ENCODE data around the gene HERPUD1.

Gene HERPUD1

DNA sequence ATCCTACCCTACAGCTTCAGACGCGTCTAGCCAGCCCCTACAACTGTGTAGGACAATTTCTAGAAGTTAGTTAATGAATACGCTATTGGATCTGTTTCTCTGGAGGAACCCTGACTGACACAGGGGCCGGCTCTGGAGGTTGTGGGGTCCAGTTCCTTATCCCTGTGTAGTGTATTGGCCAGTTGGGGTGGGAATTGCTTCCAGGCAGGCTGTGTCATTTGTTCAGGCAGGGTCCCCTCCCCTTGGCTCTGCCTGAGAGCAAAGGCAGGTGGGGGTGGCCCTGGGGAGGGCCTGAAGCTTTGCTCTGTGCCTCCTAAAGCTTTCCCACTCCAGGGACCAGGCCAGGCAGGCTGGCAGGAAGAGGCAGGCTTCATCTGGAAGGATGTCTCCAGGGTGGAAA, 18.1 kb downstream of the HERPUD1 start:
- Histone ChIP-seq H3K4me3 (ENCODE audit: low read depth in 1 of 2, low read length in 2 of 2) (no peak overlapping the region), H3K9me3 (ENCODE audit: control insufficient read depth in 1 of 2, low read length in 2 of 2) (no peaks in the 10 kb centered on the region), H3K27me3 (ENCODE audit: low read depth, low read length) (no peaks in the 10 kb centered on the region), H3K27ac (ENCODE audit: low read length) (no peak overlapping the region), H3K36me3 (ENCODE audit: control insufficient read depth in 1 of 2, insufficient read depth in 2 of 2, low read length in 2 of 2) (peaks cover 12 to 13% of the 10 kb centered on the region in 2 donors), H3K4me1 (ENCODE audit: control insufficient read depth in 1 of 2, insufficient read depth in 2 of 2, low read length in 2 of 2) (no peaks in the 10 kb centered on the region)

DNA sequence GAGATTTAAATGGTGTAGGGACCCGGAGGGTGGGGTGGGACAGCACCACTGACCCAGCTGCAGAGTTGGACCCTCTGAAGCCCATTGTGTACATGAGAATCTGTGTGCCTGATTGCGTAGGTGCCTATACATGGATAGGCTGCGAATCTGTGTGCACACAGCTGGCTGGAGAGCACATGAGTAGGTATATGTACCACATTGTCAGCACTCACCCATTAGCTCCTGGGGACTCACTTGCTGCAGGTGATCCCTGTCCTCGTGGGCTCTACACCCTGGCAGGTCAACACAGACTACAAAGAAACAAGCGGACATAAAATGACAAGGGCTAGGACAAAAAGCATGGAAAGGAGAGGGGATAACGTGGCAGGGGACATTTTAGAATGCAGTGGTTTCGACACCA, 18.5 kb downstream of the HERPUD1 start:
- no peaks in the 10 kb centered on the region for H3K9me3 ChIP-seq (ENCODE audit: control insufficient read depth in 1 of 2, low read length in 2 of 2)

DNA sequence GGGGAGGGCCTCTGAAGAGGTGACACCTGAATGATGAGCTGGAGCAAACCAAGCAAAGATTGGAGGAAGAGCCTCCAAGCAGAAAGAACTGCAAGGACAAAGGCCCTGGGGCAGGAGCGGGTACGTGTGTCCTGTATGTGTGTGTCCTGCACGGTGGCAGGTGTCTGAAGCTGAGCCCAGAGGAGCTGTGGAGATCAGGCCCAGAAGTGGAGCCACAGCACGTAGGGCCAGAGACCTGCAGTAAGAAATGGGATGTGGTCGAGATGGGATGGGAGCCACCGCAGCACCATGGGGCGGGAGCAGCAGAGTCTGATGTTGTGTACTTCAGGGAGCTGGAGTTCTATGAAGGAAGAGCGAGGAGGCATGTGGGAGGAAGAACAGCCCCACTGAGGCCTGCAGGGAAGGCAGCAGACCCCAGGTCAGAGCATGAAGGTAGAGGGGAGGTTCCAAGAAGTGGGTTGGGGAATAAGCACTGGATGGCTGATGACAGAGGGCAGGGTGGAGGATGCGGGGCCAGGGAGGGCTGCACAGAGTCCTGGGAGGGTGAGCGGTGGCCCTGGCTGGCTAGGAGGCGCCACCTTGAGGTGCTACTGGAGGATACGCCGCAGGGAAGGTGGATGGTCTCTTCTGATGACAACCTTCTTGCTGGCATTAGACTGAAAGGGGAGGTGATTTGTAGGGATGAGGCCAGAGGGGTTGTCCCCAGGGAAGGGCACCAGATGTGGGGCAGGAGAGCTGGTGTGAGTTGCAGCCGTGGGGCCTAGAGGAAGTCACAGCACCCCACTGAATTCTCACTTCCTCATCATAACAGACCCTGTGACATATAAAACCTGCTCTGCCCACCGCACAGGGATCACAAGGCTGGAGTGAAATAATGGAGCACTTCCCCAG, 19.2 kb downstream of the HERPUD1 start:
- Histone ChIP-seq H3K9me3 (ENCODE audit: control insufficient read depth in 1 of 2, low read length in 2 of 2) (no peaks in the 10 kb centered on the region), H3K4me1 (ENCODE audit: control insufficient read depth in 1 of 2, insufficient read depth in 2 of 2, low read length in 2 of 2) (no peaks in the 10 kb centered on the region), H3K4me3 (ENCODE audit: low read depth in 1 of 2, low read length in 2 of 2) (no peak overlapping the region), H3K36me3 (ENCODE audit: control insufficient read depth in 1 of 2, insufficient read depth in 2 of 2, low read length in 2 of 2) (peaks cover 8% of the 10 kb centered on the region in 2 donors), H3K27me3 (ENCODE audit: low read depth, low read length) (no peaks in the 10 kb centered on the region), H3K27ac (ENCODE audit: low read length) (no peak overlapping the region)

More for the DNA sequence above, 18.5 kb downstream of the HERPUD1 start:
- H3K27ac ChIP-seq (ENCODE audit: low read length), result no peak overlapping the region
- no peaks in the 10 kb centered on the region for H3K4me1 ChIP-seq (ENCODE audit: control insufficient read depth in 1 of 2, insufficient read depth in 2 of 2, low read length in 2 of 2)
- no peaks in the 10 kb centered on the region for H3K27me3 ChIP-seq (ENCODE audit: low read depth, low read length)
- H3K4me3 ChIP-seq (ENCODE audit: low read depth in 1 of 2, low read length in 2 of 2), result no peak overlapping the region
- peaks cover 8 to 9% of the 10 kb centered on the region in 2 donors for H3K36me3 ChIP-seq (ENCODE audit: control insufficient read depth in 1 of 2, insufficient read depth in 2 of 2, low read length in 2 of 2)

DNA sequence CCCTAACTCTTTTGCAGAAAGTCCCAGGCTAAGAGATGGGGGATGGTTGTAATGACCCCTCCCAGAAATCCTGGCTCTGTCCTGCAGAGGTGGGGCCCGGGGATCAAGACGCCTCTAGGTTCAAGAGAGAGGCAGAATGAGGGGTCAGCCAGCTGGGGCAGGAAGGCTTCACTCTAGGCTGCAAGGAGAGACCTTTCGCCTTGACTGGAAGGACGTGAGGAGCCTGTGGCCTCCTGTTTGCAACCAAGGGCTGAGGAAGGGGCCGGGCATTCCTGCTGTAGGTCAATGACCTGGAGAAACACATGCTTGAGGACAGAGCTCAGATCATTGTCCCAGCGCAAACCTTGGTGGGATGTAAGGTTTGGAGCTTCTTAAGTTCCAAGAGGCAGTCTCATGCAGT, 21.1 kb downstream of the HERPUD1 start:
- Histone ChIP-seq H3K36me3 (ENCODE audit: control insufficient read depth in 1 of 2, insufficient read depth in 2 of 2, low read length in 2 of 2) (no peaks in the 10 kb centered on the region), H3K27ac (ENCODE audit: low read length) (no peak overlapping the region), H3K4me1 (ENCODE audit: control insufficient read depth in 1 of 2, insufficient read depth in 2 of 2, low read length in 2 of 2) (no peaks in the 10 kb centered on the region), H3K27me3 (ENCODE audit: low read depth, low read length) (no peaks in the 10 kb centered on the region), H3K9me3 (ENCODE audit: control insufficient read depth in 1 of 2, low read length in 2 of 2) (no peaks in the 10 kb centered on the region), H3K4me3 (ENCODE audit: low read depth in 1 of 2, low read length in 2 of 2) (no peak overlapping the region)

DNA sequence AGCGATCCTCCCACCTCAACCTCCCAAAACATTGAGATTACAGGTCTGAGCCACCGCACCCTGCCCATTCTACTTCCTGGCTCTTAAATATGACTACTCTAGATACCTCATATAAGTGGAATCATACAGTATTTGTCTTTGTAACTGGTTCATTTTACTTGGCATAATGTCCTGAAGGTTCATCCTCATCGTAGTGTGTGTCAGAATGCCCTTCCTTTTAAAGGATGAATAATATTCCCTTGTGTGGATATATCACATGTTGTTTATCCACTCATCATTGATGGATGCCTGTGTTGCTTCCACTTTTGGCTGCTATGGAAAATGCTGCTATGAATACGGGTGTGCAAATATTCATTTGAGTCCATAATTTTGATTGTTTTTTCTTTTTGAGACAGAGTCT, 24.1 kb downstream of the HERPUD1 start:
- no peaks in the 10 kb centered on the region for H3K9me3 ChIP-seq (ENCODE audit: control insufficient read depth in 1 of 2, low read length in 2 of 2)
- H3K27ac ChIP-seq (ENCODE audit: low read length), result no peak overlapping the region
- no peak overlapping the region for H3K4me3 ChIP-seq (ENCODE audit: low read depth in 1 of 2, low read length in 2 of 2)
- H3K27me3 ChIP-seq (ENCODE audit: low read depth, low read length), result no peaks in the 10 kb centered on the region
- H3K4me1 ChIP-seq (ENCODE audit: control insufficient read depth in 1 of 2, insufficient read depth in 2 of 2, low read length in 2 of 2), result peaks cover 0 to 6% of the 10 kb centered on the region in 2 donors
- no peaks in the 10 kb centered on the region for H3K36me3 ChIP-seq (ENCODE audit: control insufficient read depth in 1 of 2, insufficient read depth in 2 of 2, low read length in 2 of 2)

DNA sequence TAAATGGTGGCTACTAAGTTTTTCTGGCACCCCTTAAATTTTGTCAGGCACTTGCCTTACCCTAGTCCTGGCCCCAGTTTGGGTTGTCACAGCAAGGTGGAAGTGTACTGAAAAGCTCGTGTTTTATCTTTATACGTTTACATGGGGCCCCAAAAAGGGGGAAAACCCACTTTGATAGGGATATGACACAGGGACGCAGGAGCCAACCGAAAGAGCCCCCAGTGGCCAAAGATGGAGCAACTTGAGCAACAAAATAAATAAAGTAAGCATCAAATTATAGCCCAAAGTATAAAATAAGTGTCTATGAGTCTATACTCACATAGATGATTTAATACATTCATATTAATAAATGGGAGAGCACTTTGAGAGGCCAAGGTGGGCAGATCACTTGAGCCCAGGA, 24.8 kb downstream of the HERPUD1 start:
- Histone ChIP-seq H3K27me3 (ENCODE audit: low read depth, low read length) (no peaks in the 10 kb centered on the region), H3K9me3 (ENCODE audit: control insufficient read depth in 1 of 2, low read length in 2 of 2) (no peaks in the 10 kb centered on the region), H3K4me3 (ENCODE audit: low read depth in 1 of 2, low read length in 2 of 2) (no peak overlapping the region), H3K36me3 (ENCODE audit: control insufficient read depth in 1 of 2, insufficient read depth in 2 of 2, low read length in 2 of 2) (no peaks in the 10 kb centered on the region), H3K27ac (ENCODE audit: low read length) (no peak overlapping the region), H3K4me1 (ENCODE audit: control insufficient read depth in 1 of 2, insufficient read depth in 2 of 2, low read length in 2 of 2) (peaks cover 0 to 10% of the 10 kb centered on the region in 2 donors)

DNA sequence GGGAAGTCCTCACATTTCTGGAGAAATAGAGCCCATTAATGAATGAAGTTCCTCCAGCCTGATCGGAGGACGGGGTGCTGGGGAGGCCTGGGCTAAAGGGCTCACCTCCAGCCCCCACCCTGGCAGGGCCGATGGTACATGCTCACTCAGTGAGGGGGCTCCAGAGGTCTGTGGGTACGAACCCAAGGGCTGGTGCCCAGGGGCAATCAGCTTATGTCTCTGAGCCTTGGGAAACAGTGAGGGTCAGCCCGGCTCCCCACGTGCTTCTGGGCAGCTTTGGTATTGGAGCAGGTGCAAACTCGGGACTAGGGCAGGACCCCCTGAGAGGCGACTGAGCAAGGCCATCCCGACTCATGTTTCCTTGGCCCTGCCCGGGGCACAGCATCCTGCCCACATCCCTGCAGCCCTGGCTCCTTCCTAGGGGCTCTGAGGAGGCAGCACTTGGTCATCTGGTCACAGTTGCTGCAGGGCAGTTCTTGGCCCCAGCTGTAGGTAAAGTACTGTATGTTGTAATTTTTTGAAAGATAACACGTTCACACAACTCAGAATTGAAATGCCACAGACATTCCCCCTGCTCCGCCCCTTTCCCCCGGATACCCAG, 28.8 kb downstream of the HERPUD1 start:
- Histone ChIP-seq H3K4me1 (ENCODE audit: control insufficient read depth in 1 of 2, insufficient read depth in 2 of 2, low read length in 2 of 2) (peaks cover 0 to 18% of the 10 kb centered on the region in 2 donors), H3K27me3 (ENCODE audit: low read depth, low read length) (no peaks in the 10 kb centered on the region), H3K36me3 (ENCODE audit: control insufficient read depth in 1 of 2, insufficient read depth in 2 of 2, low read length in 2 of 2) (no peaks in the 10 kb centered on the region), H3K4me3 (ENCODE audit: low read depth in 1 of 2, low read length in 2 of 2) (no peak overlapping the region), H3K9me3 (ENCODE audit: control insufficient read depth in 1 of 2, low read length in 2 of 2) (no peaks in the 10 kb centered on the region), H3K27ac (ENCODE audit: low read length) (no peak overlapping the region)

DNA sequence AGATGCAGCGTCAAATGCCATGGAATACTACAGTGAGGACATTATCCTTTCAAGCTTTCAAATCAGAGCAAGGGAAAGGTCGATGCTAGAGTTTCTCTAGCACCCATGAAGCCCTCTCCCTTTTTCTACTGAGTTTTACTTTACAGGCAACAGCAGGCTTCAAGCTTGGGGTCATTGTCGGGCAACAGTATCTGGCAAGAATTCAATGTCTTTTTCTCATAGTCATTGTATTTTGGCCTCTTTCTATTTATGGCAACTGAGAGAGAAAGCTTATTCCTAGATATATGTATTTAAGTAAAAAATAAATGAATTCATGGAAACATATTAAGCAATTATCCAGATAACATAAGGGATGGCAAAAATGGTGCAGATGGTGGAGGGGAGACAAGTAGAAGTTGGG, 29.4 kb downstream of the HERPUD1 start:
- H3K36me3 ChIP-seq (ENCODE audit: control insufficient read depth in 1 of 2, insufficient read depth in 2 of 2, low read length in 2 of 2), result no peaks in the 10 kb centered on the region
- H3K4me3 ChIP-seq (ENCODE audit: low read depth in 1 of 2, low read length in 2 of 2), result no peak overlapping the region
- H3K27ac ChIP-seq (ENCODE audit: low read length), result no peak overlapping the region
- H3K4me1 ChIP-seq (ENCODE audit: control insufficient read depth in 1 of 2, insufficient read depth in 2 of 2, low read length in 2 of 2), result peaks cover 0 to 23% of the 10 kb centered on the region in 2 donors
- H3K27me3 ChIP-seq (ENCODE audit: low read depth, low read length), result no peaks in the 10 kb centered on the region
- H3K9me3 ChIP-seq (ENCODE audit: control insufficient read depth in 1 of 2, low read length in 2 of 2), result no peaks in the 10 kb centered on the region

DNA sequence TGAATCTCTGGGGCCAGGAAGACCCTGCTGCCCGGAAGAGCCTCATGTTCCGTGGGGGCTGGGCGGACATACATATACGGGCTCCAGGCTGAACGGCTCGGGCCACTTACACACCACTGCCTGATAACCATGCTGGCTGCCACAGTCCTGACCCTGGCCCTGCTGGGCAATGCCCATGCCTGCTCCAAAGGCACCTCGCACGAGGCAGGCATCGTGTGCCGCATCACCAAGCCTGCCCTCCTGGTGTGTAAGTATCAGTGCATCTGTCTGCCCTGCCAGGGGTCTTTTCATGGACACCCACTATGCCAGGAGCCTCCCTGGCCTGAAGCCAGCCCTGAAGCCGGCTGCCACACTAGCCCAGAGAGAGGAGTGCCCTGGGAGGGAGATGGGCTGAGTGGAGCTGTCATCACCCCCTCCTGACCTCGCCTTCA, 29.9 kb downstream of the HERPUD1 start, which contains the start of gene CETP:
Gene CETP (plus strand): TSS at position 100 of the 431 bp plus-strand sequence. CDS start 30 bp downstream, at position 130.
- Histone ChIP-seq H3K4me1 (ENCODE audit: control insufficient read depth in 1 of 2, insufficient read depth in 2 of 2, low read length in 2 of 2) (peaks cover 0 to 23% of the 10 kb centered on the region in 2 donors), H3K36me3 (ENCODE audit: control insufficient read depth in 1 of 2, insufficient read depth in 2 of 2, low read length in 2 of 2) (no peaks in the 10 kb centered on the region), H3K9me3 (ENCODE audit: control insufficient read depth in 1 of 2, low read length in 2 of 2) (no peaks in the 10 kb centered on the region), H3K4me3 (ENCODE audit: low read depth in 1 of 2, low read length in 2 of 2) (no peak within 1 kb of the TSS), H3K27ac (ENCODE audit: low read length) (no peak within 1 kb of the TSS), H3K27me3 (ENCODE audit: low read depth, low read length) (no peaks in the 10 kb centered on the region)

DNA sequence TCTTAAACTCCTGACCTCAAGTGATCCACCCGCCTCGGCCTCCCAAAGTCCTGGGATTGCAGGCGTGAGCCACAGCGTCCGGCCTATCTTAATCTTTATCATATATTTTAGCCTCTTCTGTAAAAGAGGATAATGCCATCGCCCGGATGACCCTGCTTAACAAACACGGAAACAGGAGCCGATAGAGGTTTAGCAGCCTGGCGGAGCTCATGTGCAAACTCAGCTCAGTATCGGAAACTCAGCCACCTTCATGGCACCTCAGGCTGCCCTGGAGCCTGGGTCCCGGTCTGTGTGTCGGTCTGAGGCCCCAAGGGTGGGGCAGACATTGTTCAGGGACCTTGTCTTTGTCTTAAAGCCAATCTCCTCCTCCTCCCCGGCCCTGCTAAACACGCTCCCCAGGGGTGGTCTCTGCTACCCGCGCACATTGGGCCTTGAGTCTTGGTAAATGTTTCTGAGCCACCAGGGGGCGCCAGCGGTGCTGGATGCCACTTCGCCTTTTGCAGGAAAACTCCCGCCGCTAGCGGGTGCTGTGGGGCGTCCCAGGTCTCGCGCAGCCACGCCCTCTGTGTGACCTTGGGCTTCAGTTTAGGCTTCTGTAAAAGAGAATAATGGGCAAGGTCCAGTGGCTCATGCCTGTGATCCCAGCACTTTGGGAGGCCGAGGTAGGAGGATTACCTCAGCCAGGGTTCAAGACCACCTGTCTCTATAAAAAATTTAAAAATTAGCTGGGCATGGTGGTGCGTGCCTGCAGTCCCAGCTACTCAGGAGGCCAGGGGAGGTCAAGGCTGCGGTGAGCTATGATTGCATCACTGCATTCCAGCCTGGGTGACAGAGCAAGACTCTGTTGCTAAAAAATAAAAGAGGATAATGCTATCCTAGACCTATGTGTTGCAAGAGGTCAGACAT, 32.6 kb downstream of the HERPUD1 start:
- H3K4me1 ChIP-seq (ENCODE audit: control insufficient read depth in 1 of 2, insufficient read depth in 2 of 2, low read length in 2 of 2), result peaks cover 0 to 23% of the 10 kb centered on the region in 2 donors
- no peak overlapping the region for H3K27ac ChIP-seq (ENCODE audit: low read length)
- H3K4me3 ChIP-seq (ENCODE audit: low read depth in 1 of 2, low read length in 2 of 2), result no peak overlapping the region

More for the DNA sequence above, 32.6 kb downstream of the HERPUD1 start:
- Histone ChIP-seq H3K36me3 (ENCODE audit: control insufficient read depth in 1 of 2, insufficient read depth in 2 of 2, low read length in 2 of 2) (no peaks in the 10 kb centered on the region), H3K27me3 (ENCODE audit: low read depth, low read length) (no peaks in the 10 kb centered on the region), H3K9me3 (ENCODE audit: control insufficient read depth in 1 of 2, low read length in 2 of 2) (no peaks in the 10 kb centered on the region)

All from muscle layer of duodenum (tissue), 2 donors.